Tibial artery (tissue), 4 donors: ENCODE data around the gene VASN.

Source experiments
- DNase-seq, 2 donors: peaks; one replicate each; pipeline ENCODE4 v3.0.0-alpha.2; 2019
- H3K27ac ChIP-seq, 2 donors: fragments of 200-600 bp; sonication (generic) in 1 of 2; 1 replicate in 1 of 2; 2 replicates in 1 of 2; pipeline ENCODE4 v1.5.1; 2018 to 2019; ENCODE audit warnings: mild to moderate bottlenecking in 1 of 2
- H3K27me3 ChIP-seq, 2 donors: fragments of 200-600 bp; sonication (generic) in 1 of 2; one replicate each; pipeline versions ENCODE4 v1.5.1 to v1.6.0; 2016 to 2019
- H3K36me3 ChIP-seq, 3 donors: fragments of 200-600 bp; sonication (generic) in 2 of 3; one replicate each; pipeline ENCODE4 v1.5.1; 2016 to 2019; ENCODE audit warnings: mild to moderate bottlenecking in 2 of 3
- H3K4me1 ChIP-seq, 4 donors: fragments of 200-600 bp; sonication (generic) in 2 of 4; 1 replicate in 3 of 4; 2 replicates in 1 of 4; pipeline ENCODE4 v1.5.1; 2016 to 2019
- H3K4me3 ChIP-seq, 2 donors: fragments of 200-600 bp; sonication (generic) in 1 of 2; 1 replicate in 1 of 2; 2 replicates in 1 of 2; pipeline ENCODE4 v1.5.1; 2018 to 2019; ENCODE audit warnings: mild to moderate bottlenecking in 2 of 2
- H3K9me3 ChIP-seq, 3 donors: fragments of 200-600 bp; sonication (generic) in 1 of 3; one replicate each; pipeline ENCODE4 v1.5.1; 2016 to 2019
- CTCF ChIP-seq, 2 experiments: fragments of 200-600 bp in 1 of 2; fragments of 450-650 bp in 1 of 2; IDR thresholded peaks; one replicate each; pipeline ENCODE4 v1.5.1; 2017 to 2019; ENCODE audit warnings: antibody characterized with exemption in 2 of 2, mild to moderate bottlenecking in 1 of 2, moderate library complexity in 1 of 2
- intact Hi-C: fragments of 100-400 bp; cut with DNase I; formaldehyde crosslinking; loops from one replicate; pipeline ENCODE4 v1.15.0; 2023; ENCODE audit warnings: low total_unique reads

Gene VASN

GRCh38 chr16:4338712-4339299, 32.8 kb upstream of the VASN start:
- H3K36me3 ChIP-seq, result peaks cover 27 to 75% (median 61%) of the 10 kb centered on the region in 3 donors
- no peak for TF ChIP-seq CTCF (IDR thresholded peaks at IDR 0.05)

GRCh38 chr16:4339455-4339854, 32.2 kb upstream of the VASN start:
- Histone ChIP-seq H3K27me3 (no peaks in the 10 kb centered on the region), H3K36me3 (peaks cover 27 to 72% (median 59%) of the 10 kb centered on the region in 3 donors), H3K27ac (peak overlapping the region in 1 of 2 donors; percentile 16), H3K9me3 (no peaks in the 10 kb centered on the region), H3K4me3 (no peak overlapping the region), H3K4me1 (peaks cover 0 to 10% (median 4%) of the 10 kb centered on the region in 4 donors)
- no peak for DNase-seq
- TF ChIP-seq CTCF (IDR thresholded peaks at IDR 0.05), result no peak
- intact Hi-C loops, result no loop called here

More at GRCh38 chr16:4338712-4339299, 32.8 kb upstream of the VASN start:
- Histone ChIP-seq H3K4me3 (no peak overlapping the region), H3K27ac (peak overlapping the region in 1 of 2 donors; percentile 1), H3K9me3 (no peaks in the 10 kb centered on the region), H3K27me3 (no peaks in the 10 kb centered on the region), H3K4me1 (peaks cover 0 to 10% (median 4%) of the 10 kb centered on the region in 4 donors)
- DNase-seq, result no peak
- intact Hi-C loops, result no loop called here

- intact Hi-C loops, result no loop called here
- no peaks in the 10 kb centered on the region for H3K27me3 ChIP-seq
- no peak for DNase-seq
- no peak overlapping the region for H3K4me3 ChIP-seq
- peaks cover 22 to 67% (median 54%) of the 10 kb centered on the region in 3 donors for H3K36me3 ChIP-seq
- no peak for TF ChIP-seq CTCF (IDR thresholded peaks at IDR 0.05)
- peaks cover 0 to 10% (median 4%) of the 10 kb centered on the region in 4 donors for H3K4me1 ChIP-seq
- H3K9me3 ChIP-seq, result no peaks in the 10 kb centered on the region
- H3K27ac ChIP-seq, result peak overlapping the region in 1 of 2 donors; percentile 16
Measured at GRCh38 chr16:4339909-4340308, 31.7 kb upstream of the VASN start.

GRCh38 chr16:4340443-4340842, 31.2 kb upstream of the VASN start:
- intact Hi-C loops, result no loop called here
- Histone ChIP-seq H3K4me1 (peaks cover 0 to 10% (median 4%) of the 10 kb centered on the region in 4 donors), H3K4me3 (no peak overlapping the region), H3K27ac (peak overlapping the region in 1 of 2 donors; percentile 16), H3K27me3 (no peaks in the 10 kb centered on the region), H3K9me3 (no peaks in the 10 kb centered on the region), H3K36me3 (peaks cover 17 to 62% (median 49%) of the 10 kb centered on the region in 3 donors)
- no peak for TF ChIP-seq CTCF (IDR thresholded peaks at IDR 0.05)
- no peak for DNase-seq

- intact Hi-C loops, result no loop called here
- H3K27me3 ChIP-seq, result no peaks in the 10 kb centered on the region
- peaks cover 10 to 54% (median 41%) of the 10 kb centered on the region in 3 donors for H3K36me3 ChIP-seq
- no peak for TF ChIP-seq CTCF (IDR thresholded peaks at IDR 0.05)
- peaks cover 0 to 10% (median 4%) of the 10 kb centered on the region in 4 donors for H3K4me1 ChIP-seq
- H3K9me3 ChIP-seq, result no peaks in the 10 kb centered on the region
- DNase-seq, result no peak
- no peak overlapping the region for H3K4me3 ChIP-seq
- no peak overlapping the region for H3K27ac ChIP-seq
Measured at GRCh38 chr16:4341250-4341649, 30.4 kb upstream of the VASN start.
